Prostate gland (tissue), 2 donors: ENCODE measurements around the gene PNISR. TPM values are rescaled to one million over a fixed set of nuclear protein-coding genes. Genes with fewer than 3 reads are reported as not detected.

Experiments used
- DNase-seq: peaks from one replicate; pipeline ENCODE4 v3.0.0-alpha.2; 2019; ENCODE audit warnings: low spot score
- H3K27ac ChIP-seq, 2 donors: fragments of 200-600 bp; sonication (generic); 2 replicates each; pipeline ENCODE4 v1.5.1; 2017 to 2019
- H3K27me3 ChIP-seq: fragments of 200-600 bp; sonication (generic); replicated peaks from 2 replicates; pipeline ENCODE4 v1.5.1; 2019; ENCODE audit not compliant: insufficient read depth
- H3K36me3 ChIP-seq, 2 donors: fragments of 200-600 bp; sonication (generic); 1 replicate in 1 of 2; 2 replicates in 1 of 2; pipeline versions ENCODE4 v1.5.1 to v1.8.1; 2017 to 2019
- H3K4me1 ChIP-seq: fragments of 200-600 bp; sonication (generic); replicated peaks from 2 replicates; pipeline ENCODE4 v1.5.1; 2019
- H3K4me3 ChIP-seq, 2 donors: fragments of 200-600 bp; sonication (generic); 2 replicates each; pipeline ENCODE4 v1.5.1; 2017 to 2019
- H3K9me3 ChIP-seq: fragments of 200-600 bp; sonication (generic); 2 replicates; pipeline ENCODE4 v1.5.1; 2017
- CTCF ChIP-seq, 4 experiments: fragments of 200-600 bp in 2 of 4; fragments of 450-650 bp in 2 of 4; sonication (generic) in 2 of 4; IDR thresholded peaks; 1 replicate in 3 of 4; 2 replicates in 1 of 4; pipeline ENCODE4 v1.5.1; 2016 to 2019; ENCODE audit warnings: antibody characterized with exemption in 4 of 4, mild to moderate bottlenecking in 2 of 4, moderate library complexity in 2 of 4
- POLR2A ChIP-seq: fragments of 450-650 bp; IDR thresholded peaks from one replicate; pipeline ENCODE4 v1.6.1; 2016; ENCODE audit warnings: antibody characterized with exemption, mild to moderate bottlenecking
- POLR2AphosphoS5 ChIP-seq: sonication (generic); formaldehyde crosslinking; IDR thresholded peaks from one replicate; pipeline ENCODE4 v1.6.1; 2017; ENCODE audit warnings: antibody characterized with exemption
- WGBS: methylation state at CpG from one replicate; pipeline ENCODE4 v1.1.5; 2018; 5-methylcytosine and 5-hydroxymethylcytosine counted together
- intact Hi-C: fragments of 100-400 bp; cut with DNase I; formaldehyde crosslinking; loops from one replicate; pipeline ENCODE4 v1.14.2; 2022
- total RNA-seq, 2 donors: library from RNA; depleted of rRNA; stranded (reverse); fragments of >200 nt; gene quantifications; one replicate each; pipeline ENCODE4 v1.1.0, GENCODE V29; 2016

The PNISR gene
- total RNA-seq, 2 donors from 2014 or later = 62.0 to 161 TPM

- Histone ChIP-seq H3K27me3 (no peaks in the 10 kb centered on the region), H3K9me3 (no peaks in the 10 kb centered on the region), H3K36me3 (no peaks in the 10 kb centered on the region), H3K27ac (no peak overlapping the region), H3K4me3 (no peak overlapping the region), H3K4me1 (no peaks in the 10 kb centered on the region)
- WGBS = 86% methylated on average over 5 of the region's 5 CpGs
- intact Hi-C loops = no loop called here
- no peak for TF ChIP-seq CTCF (IDR thresholded peaks at IDR 0.05)
- no peak for TF ChIP-seq POLR2AphosphoS5
- TF ChIP-seq POLR2A = no peak
- no peak for DNase-seq
Measured at GRCh38 chr6:99364026-99364425, 61.1 kb downstream of the PNISR start.

GRCh38 chr6:99362678-99363268 lies 62.3 kb downstream of the PNISR start:
- no peak for DNase-seq
- Histone ChIP-seq H3K4me1 (no peaks in the 10 kb centered on the region), H3K27me3 (no peaks in the 10 kb centered on the region), H3K9me3 (no peaks in the 10 kb centered on the region), H3K4me3 (no peak overlapping the region), H3K36me3 (no peaks in the 10 kb centered on the region), H3K27ac (no peak overlapping the region)
- intact Hi-C loops = no loop called here
- no peak for TF ChIP-seq POLR2A
- TF ChIP-seq POLR2AphosphoS5 = no peak
- TF ChIP-seq CTCF (IDR thresholded peaks at IDR 0.05) = no peak
- 95% methylated on average over 1 of the region's 1 CpG for WGBS

GRCh38 chr6:99359800-99360199 lies 65.3 kb downstream of the PNISR start:
- intact Hi-C loops = no loop called here
- Histone ChIP-seq H3K4me3 (no peak overlapping the region), H3K27ac (no peak overlapping the region), H3K27me3 (no peaks in the 10 kb centered on the region), H3K9me3 (no peaks in the 10 kb centered on the region), H3K4me1 (no peaks in the 10 kb centered on the region), H3K36me3 (no peaks in the 10 kb centered on the region)
- TF ChIP-seq POLR2A (no peak), CTCF (IDR thresholded peaks at IDR 0.05) (no peak), POLR2AphosphoS5 (no peak)
- no peak for DNase-seq
- WGBS = 71% methylated on average over 1 of the region's 1 CpG

- no peak for DNase-seq
- H3K27me3 ChIP-seq = no peaks in the 10 kb centered on the region
- intact Hi-C loops = no loop called here
- WGBS = 85% methylated on average over 1 of the region's 1 CpG
- no peaks in the 10 kb centered on the region for H3K4me1 ChIP-seq
- H3K27ac ChIP-seq = no peak overlapping the region
- H3K36me3 ChIP-seq = no peaks in the 10 kb centered on the region
- H3K4me3 ChIP-seq = no peak overlapping the region
- H3K9me3 ChIP-seq = no peaks in the 10 kb centered on the region
- TF ChIP-seq POLR2A = no peak
- no peak for TF ChIP-seq CTCF (IDR thresholded peaks at IDR 0.05)
Measured at GRCh38 chr6:99356641-99357040, 68.5 kb downstream of the PNISR start.

DNA sequence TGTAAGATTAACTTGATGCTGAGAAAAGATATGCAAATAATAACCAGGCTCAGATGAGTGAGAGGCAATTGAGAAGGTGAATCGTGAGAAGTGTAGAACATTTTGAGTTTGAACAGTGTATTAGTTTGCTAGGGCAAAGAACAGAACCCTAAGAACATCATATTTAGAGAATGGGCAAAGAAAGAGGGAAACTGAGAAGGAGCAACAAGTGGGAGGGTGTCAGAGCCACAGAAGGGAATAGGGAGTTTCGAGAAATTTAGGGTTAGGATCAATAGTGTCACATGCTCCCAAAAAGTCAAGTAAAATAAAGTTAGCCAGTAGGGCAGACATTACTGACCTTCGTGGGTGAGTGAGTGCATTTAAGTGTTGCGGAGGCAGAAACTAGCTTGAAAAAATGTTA lies 70.1 kb downstream of the PNISR start:
- no peak overlapping the region for H3K27ac ChIP-seq
- no peaks in the 10 kb centered on the region for H3K9me3 ChIP-seq
- H3K36me3 ChIP-seq = no peaks in the 10 kb centered on the region
- TF ChIP-seq POLR2A = no peak
- no peak for TF ChIP-seq CTCF (IDR thresholded peaks at IDR 0.05)
- TF ChIP-seq POLR2AphosphoS5 = no peak
- WGBS = 77% methylated on average over 4 of the region's 4 CpGs
- DNase-seq = no peak
- no peaks in the 10 kb centered on the region for H3K4me1 ChIP-seq
- H3K4me3 ChIP-seq = no peak overlapping the region
- intact Hi-C loops = no loop called here
- H3K27me3 ChIP-seq = no peaks in the 10 kb centered on the region
